GM13977 (cell line): ENCODE measurements around the gene SCAF8.

Source experiments
- DNase-seq: peaks from one replicate; pipeline ENCODE4 v3.0.0; 2012; ENCODE audit warnings: low spot score
- in situ Hi-C: fragments of 300-500 bp; cut with MboI; formaldehyde crosslinking; loops from one replicate; pipeline ENCODE4 v1.12.0; 2022; ENCODE audit warnings: low sequenced_read_pairs, low pct_unique_long_range_greater_than_20kb, mixed read lengths, inconsistent platforms; ENCODE audit not compliant: unreplicated experiment
- TF ChIP-seq, protein P1 (sequence below): IDR thresholded peaks from 2 replicates; pipeline ENCODE4 v1.5.1; 2012; ENCODE audit warnings: mild to moderate bottlenecking, control low read depth; ENCODE audit not compliant: insufficient read depth; ENCODE audit errors: extremely low read depth, missing control alignments

SCAF8 gene

GRCh38 chr6:154841109-154841508, 107.9 kb downstream of the SCAF8 start:
- no peak for DNase-seq
- in situ Hi-C loops = no loop called here
- TF ChIP-seq, protein P1, sequence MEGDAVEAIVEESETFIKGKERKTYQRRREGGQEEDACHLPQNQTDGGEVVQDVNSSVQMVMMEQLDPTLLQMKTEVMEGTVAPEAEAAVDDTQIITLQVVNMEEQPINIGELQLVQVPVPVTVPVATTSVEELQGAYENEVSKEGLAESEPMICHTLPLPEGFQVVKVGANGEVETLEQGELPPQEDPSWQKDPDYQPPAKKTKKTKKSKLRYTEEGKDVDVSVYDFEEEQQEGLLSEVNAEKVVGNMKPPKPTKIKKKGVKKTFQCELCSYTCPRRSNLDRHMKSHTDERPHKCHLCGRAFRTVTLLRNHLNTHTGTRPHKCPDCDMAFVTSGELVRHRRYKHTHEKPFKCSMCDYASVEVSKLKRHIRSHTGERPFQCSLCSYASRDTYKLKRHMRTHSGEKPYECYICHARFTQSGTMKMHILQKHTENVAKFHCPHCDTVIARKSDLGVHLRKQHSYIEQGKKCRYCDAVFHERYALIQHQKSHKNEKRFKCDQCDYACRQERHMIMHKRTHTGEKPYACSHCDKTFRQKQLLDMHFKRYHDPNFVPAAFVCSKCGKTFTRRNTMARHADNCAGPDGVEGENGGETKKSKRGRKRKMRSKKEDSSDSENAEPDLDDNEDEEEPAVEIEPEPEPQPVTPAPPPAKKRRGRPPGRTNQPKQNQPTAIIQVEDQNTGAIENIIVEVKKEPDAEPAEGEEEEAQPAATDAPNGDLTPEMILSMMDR = no peak

- DNase-seq = no peak
- in situ Hi-C loops = no loop called here
- TF ChIP-seq, protein P1 = no peak
Observed at GRCh38 chr6:154842833-154843232, 109.6 kb downstream of the SCAF8 start.

GRCh38 chr6:154847318-154847717, 114.1 kb downstream of the SCAF8 start:
- in situ Hi-C loops = no loop called here
- no peak for DNase-seq
- TF ChIP-seq, protein P1 = no peak

GRCh38 chr6:154848580-154848979, 115.4 kb downstream of the SCAF8 start:
- DNase-seq = no peak
- TF ChIP-seq, protein P1 = no peak
- in situ Hi-C loops = no loop called here

DNA sequence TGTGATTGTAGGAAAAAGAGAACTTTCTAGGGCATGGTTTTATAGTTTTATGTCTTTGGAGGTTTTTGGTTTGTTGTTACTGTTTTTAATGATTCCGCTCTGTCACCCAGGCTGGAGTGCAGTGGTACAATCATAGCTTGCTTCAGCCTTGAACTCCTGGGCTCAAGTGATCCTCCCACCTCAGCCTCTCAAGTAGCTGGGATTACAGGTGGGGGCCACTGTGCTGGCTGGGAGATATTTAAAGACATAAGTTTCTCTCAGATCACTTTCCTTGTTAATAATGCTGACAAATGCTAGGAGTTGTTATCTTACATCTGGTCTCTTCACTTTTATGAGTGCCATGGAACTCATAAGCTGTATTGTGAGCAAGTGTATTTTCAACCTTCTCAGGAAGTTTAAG, 116.3 kb downstream of the SCAF8 start:
- no peak for DNase-seq
- in situ Hi-C loops = no loop called here
- TF ChIP-seq, protein P1 = no peak

GRCh38 chr6:154852687-154853086, 119.5 kb downstream of the SCAF8 start:
- in situ Hi-C loops = no loop called here
- DNase-seq = no peak
- TF ChIP-seq, protein P1 = no peak

GRCh38 chr6:154857529-154857928, 124.3 kb downstream of the SCAF8 start:
- no peak for DNase-seq

More at GRCh38 chr6:154857529-154857928, 124.3 kb downstream of the SCAF8 start:
- TF ChIP-seq, protein P1 = no peak
- in situ Hi-C loops = no loop called here
